ENCODE results near the gene RIPOR1.
"Not testable (repeated sequence)": the region's sequence is repeated elsewhere in the genome, so short reads cannot be mapped to it uniquely, and the experiment has no call there.

Gene RIPOR1, protein sequence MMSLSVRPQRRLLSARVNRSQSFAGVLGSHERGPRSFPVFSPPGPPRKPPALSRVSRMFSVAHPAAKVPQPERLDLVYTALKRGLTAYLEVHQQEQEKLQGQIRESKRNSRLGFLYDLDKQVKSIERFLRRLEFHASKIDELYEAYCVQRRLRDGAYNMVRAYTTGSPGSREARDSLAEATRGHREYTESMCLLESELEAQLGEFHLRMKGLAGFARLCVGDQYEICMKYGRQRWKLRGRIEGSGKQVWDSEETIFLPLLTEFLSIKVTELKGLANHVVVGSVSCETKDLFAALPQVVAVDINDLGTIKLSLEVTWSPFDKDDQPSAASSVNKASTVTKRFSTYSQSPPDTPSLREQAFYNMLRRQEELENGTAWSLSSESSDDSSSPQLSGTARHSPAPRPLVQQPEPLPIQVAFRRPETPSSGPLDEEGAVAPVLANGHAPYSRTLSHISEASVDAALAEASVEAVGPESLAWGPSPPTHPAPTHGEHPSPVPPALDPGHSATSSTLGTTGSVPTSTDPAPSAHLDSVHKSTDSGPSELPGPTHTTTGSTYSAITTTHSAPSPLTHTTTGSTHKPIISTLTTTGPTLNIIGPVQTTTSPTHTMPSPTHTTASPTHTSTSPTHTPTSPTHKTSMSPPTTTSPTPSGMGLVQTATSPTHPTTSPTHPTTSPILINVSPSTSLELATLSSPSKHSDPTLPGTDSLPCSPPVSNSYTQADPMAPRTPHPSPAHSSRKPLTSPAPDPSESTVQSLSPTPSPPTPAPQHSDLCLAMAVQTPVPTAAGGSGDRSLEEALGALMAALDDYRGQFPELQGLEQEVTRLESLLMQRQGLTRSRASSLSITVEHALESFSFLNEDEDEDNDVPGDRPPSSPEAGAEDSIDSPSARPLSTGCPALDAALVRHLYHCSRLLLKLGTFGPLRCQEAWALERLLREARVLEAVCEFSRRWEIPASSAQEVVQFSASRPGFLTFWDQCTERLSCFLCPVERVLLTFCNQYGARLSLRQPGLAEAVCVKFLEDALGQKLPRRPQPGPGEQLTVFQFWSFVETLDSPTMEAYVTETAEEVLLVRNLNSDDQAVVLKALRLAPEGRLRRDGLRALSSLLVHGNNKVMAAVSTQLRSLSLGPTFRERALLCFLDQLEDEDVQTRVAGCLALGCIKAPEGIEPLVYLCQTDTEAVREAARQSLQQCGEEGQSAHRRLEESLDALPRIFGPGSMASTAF

GRCh38 chr16:67528222-67528869 lies at the start of gene RIPOR1:
Gene RIPOR1 (plus strand): TSS chr16:67528829. CDS start chr16:67538447, 9,618 bp downstream.
- peak; percentile 83 for DNase-seq (ENCODE audit: low spot score)

DNA sequence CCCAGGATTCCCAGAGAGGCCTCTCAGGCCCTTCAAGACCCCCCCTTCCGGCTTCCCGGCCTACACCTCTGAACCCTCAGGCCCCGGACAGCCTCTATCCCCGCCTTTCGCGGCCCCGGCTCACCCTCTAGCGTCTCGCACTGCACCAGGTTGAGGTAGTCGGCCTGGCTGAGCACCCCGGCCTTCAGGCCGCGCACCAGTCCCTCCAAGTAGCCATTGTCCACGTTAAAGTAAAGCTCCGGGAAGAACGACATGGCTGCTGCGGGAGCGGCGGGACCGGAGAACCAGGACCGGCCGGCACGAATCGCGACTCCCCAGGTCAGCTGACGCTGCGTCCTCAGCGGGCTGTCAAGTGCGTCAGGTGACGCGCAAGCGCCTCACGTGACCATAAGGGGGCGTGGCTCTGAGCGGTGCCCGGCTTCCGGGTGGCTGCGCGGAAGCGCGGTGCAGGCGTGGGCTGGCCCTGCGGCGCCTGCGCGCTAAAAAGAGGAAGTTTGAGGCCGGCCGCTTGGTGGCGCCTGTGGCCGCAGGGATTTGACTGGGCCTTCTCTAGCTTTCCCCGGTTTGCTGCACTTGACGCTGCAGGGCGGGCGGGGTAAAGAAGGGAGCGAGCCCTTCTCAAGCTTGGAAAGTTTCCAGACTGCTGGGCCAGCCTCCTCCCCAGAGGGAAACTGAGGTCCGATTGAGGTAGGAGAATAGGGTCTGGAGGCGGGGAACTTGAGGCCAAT lies 47.6 kb upstream of the RIPOR1 start, which contains the start of gene ATP6V0D1:
Gene ATP6V0D1, minus strand, starts transcription at position 325 of the 728 bp plus-strand sequence. Its CDS starts 71 bp downstream, at position 254.
- peak; percentile 99 for DNase-seq (ENCODE audit: low spot score)

DNA sequence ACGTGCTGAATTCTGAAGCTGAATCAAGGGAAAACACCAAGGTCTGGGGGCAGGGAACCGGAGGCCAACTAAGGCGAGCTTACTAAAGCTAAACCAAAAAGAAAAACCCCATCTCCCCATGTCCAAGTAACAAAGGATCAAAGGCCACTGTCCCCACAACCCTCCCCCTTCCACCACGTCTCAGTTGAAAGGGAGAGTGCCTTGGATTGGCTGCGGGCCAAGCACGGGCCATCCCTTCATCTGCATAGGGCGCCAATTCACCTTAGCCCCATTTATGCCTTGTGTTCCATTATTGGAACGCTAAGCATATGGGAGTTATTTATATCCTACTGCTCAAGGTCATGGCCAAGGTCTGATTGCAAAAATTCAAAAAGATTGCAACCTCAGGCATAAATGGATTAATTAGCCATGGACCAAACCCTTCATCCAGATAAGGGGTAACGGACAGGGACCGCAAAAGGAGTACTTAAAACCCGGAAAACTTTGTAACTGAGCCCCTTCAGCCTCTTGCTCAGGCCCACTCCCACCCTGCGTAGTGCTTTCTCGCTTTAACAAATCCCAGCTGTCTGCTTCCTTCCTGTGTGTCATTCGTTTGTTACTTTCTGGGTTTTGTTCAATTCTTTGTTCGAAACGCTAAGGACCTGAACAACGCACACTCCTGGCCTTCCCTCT lies 46.9 kb upstream of the RIPOR1 start:
- DNase-seq (ENCODE audit: low spot score), result no peak

- DNase-seq (ENCODE audit: low spot score), result no peak
Measured at GRCh38 chr16:67482233-67482924, 46.2 kb upstream of the RIPOR1 start.

GRCh38 chr16:67483150-67483549 lies 45.5 kb upstream of the RIPOR1 start, which contains the start of gene AGRP:
Gene AGRP (minus strand): TSS chr16:67483547. CDS start chr16:67483398, 149 bp downstream.
- no peak for DNase-seq (ENCODE audit: low spot score)

- no peak for DNase-seq (ENCODE audit: low spot score)
Measured at GRCh38 chr16:67483731-67484525, 44.7 kb upstream of the RIPOR1 start.

GRCh38 chr16:67486805-67487204 lies 41.8 kb upstream of the RIPOR1 start:
- no peak for DNase-seq (ENCODE audit: low spot score)

- DNase-seq (ENCODE audit: low spot score), result not testable (repeated sequence)
Measured at GRCh38 chr16:67487561-67487960, 41.1 kb upstream of the RIPOR1 start.

DNA sequence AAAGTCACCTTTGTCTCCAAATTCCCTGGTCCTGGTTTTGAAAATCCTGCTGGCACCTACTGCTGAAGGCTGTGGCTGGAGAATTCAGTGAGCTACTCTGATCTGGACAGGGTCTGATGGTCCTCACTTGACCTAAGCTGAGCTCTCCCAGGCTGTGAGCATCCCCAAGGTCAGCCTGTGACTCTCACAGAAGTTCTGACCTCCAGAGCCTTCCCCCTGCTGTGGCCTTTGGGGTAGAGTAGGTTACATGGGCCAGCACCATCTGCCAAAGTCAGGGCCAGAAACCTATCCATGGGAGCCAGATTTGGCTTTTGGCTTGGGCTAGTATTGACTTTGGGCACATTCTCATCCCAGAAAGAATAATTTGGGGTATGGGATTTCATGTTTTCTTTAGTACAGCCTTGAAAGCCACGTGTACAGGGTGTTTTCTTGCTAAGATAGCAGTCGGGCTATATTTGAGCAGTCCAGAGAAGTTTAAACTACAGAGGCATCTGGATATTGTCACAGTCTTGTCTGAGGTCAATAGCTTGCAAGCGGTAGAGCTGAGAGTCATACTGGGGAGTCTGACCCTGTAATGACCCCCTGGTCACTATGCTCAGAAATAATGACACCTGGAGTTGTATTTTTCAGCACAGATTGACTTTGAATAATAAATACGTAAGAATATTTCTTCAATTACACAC lies 39.1 kb upstream of the RIPOR1 start:
- DNase-seq (ENCODE audit: low spot score), result no peak

DNA sequence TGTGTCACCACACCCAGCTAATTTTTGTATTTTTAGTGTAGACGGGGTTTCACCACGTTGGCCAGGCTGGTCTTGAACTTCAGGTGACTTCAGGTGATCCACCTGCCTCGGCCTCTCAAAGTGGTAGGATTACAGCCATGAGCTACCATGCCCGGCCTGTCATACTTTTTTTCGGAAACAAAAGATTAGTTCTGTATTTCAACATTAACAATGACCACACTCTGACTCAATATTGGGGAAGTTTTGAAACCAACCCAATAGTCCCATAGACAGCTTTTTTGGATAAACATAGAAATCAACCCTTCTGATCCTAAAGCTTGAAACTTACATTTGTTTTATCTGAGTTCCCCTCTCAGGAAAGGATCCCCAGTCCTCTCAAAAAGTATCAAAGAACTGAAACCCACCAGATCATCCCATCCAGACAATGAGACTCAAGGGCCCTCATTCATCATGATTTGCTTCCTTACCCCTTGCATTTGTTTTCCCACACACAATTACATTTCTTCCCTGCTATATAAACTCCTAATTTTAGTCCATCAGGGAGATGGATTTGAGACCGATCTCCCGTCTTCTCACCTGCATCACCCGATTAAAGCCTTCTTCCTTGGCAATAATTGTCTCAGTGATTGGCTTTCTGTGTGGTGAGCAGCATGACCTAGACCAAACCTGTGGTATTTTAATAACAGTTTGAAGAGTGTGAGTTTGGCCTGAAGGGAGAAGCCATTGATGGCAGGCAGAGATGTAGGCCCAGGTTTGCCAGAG lies 38.1 kb upstream of the RIPOR1 start:
- no peak for DNase-seq (ENCODE audit: low spot score)

GRCh38 chr16:67499106-67499505 lies 29.5 kb upstream of the RIPOR1 start:
- peak; percentile 51 for DNase-seq (ENCODE audit: low spot score)

DNA sequence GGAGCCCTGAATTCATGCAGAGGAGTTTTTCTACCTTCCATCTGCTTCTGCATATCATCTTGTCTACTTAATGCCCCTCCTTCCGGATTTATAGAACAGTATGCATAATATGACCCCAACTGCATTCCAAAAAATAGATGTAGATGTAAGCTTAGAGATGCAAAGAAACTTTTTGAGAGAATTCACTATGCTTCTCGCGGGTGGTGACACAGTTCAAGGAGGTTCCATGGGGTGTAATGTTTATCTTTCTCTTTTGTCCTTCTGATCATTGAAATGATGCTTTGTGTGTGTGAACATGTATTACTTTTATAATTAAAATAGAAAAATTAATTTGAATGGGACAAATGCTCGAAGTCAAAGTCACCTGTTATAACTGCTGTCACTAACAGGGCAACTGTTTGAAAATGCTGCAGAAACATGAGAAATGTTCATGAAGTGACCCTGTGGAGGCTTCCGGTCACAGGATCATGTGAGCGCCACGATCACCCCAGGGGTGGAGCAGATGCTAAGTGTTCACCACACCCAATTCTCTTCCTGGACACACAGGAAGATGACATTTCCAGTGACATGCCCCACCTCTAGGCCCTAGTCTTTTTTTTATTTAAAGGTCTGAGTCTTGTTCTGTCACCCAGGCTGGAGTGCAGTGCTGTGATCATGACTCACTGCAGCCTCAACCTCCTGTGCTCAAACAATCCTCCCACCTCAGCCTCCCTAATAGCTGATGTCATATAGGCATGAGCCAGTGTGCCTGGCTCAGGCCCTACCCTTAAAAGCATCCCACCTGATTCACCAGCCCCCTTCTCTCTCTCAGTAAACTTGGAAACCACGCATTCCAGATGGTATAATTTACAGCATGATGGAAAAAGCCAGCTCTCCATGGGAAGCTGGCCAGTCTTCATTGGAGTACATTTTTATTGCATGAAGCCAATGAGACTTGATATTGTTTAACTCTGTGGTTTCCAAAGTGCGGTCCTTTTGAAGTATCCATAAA lies 24.3 kb upstream of the RIPOR1 start:
- no peak for DNase-seq (ENCODE audit: low spot score)

DNA sequence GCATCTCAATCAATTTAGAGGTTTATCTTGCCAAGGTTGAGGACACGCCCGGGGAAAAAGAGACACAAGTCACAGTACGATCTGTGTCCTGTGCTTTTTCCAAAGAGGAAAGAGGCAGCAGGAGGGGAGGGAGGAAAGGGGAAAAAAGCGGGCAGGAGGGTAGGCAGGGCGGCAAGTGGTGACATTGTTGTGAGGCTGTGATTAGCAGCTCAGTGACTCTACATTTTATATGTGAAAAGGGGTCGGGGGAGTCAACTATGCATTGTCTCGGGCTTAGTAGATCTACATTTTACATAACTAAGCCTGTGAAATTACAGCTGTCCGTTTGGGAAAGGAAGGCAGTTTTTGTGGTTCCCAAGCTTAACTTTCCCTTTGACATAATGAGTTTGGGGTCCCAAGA lies 22.2 kb upstream of the RIPOR1 start:
- DNase-seq (ENCODE audit: low spot score), result no peak

GRCh38 chr16:67509016-67509415 lies 19.6 kb upstream of the RIPOR1 start:
- DNase-seq (ENCODE audit: low spot score), result no peak

GRCh38 chr16:67513892-67514291 lies 14.7 kb upstream of the RIPOR1 start:
- DNase-seq (ENCODE audit: low spot score), result not testable (repeated sequence)

GRCh38 chr16:67514382-67514828 lies 14.2 kb upstream of the RIPOR1 start:
- no peak for DNase-seq (ENCODE audit: low spot score)

Measured in AG08396 (cell line).